HG02885 (cell line): ENCODE measurements around the gene PPP1R3G.

Experiments used
- ATAC-seq: cut with Tn5 transposase; IDR thresholded peaks from one replicate; pipeline ENCODE4 v1.9.1; 2021; ENCODE audit warnings: mild to moderate bottlenecking; ENCODE audit not compliant: unreplicated experiment, poor library complexity

The PPP1R3G gene

GRCh38 chr6:5091210-5092069 lies 6.3 kb downstream of the PPP1R3G start:
- ATAC-seq = no peak

- no peak for ATAC-seq
These were observed 8.3 kb downstream of the PPP1R3G start for GRCh38 chr6:5093231-5094015.

- ATAC-seq = no peak
These were observed 9.2 kb downstream of the PPP1R3G start for GRCh38 chr6:5094327-5094726.

GRCh38 chr6:5095236-5095635 lies 10.1 kb downstream of the PPP1R3G start:
- peak; percentile 74 for ATAC-seq

- no peak for ATAC-seq
These were observed 11.3 kb downstream of the PPP1R3G start for GRCh38 chr6:5096482-5096881.

- ATAC-seq = no peak
These were observed 13.5 kb downstream of the PPP1R3G start for GRCh38 chr6:5098501-5099270.

- ATAC-seq = no peak
These were observed 14.4 kb downstream of the PPP1R3G start for GRCh38 chr6:5099537-5099936.

- ATAC-seq = no peak
These were observed 15.7 kb downstream of the PPP1R3G start for GRCh38 chr6:5100806-5101205.

GRCh38 chr6:5102267-5102970 lies 17.3 kb downstream of the PPP1R3G start:
- no peak for ATAC-seq

GRCh38 chr6:5103250-5103649 lies 18.1 kb downstream of the PPP1R3G start:
- no peak for ATAC-seq

- ATAC-seq = no peak
These were observed 19.5 kb downstream of the PPP1R3G start for GRCh38 chr6:5104667-5105066.

GRCh38 chr6:5105146-5105545 lies 20.0 kb downstream of the PPP1R3G start:
- no peak for ATAC-seq

- ATAC-seq = no peak
These were observed 22.2 kb downstream of the PPP1R3G start for GRCh38 chr6:5107341-5107740.

- no peak for ATAC-seq
These were observed 22.9 kb downstream of the PPP1R3G start for GRCh38 chr6:5108068-5108467.

- no peak for ATAC-seq
These were observed 23.5 kb downstream of the PPP1R3G start for GRCh38 chr6:5108536-5109150.

GRCh38 chr6:5109436-5109835 lies 24.3 kb downstream of the PPP1R3G start:
- ATAC-seq = no peak

GRCh38 chr6:5110246-5110645 lies 25.1 kb downstream of the PPP1R3G start:
- no peak for ATAC-seq

GRCh38 chr6:5111626-5112025 lies 26.5 kb downstream of the PPP1R3G start:
- no peak for ATAC-seq

GRCh38 chr6:5112066-5112799 lies 27.1 kb downstream of the PPP1R3G start:
- no peak for ATAC-seq
